Body of pancreas (tissue), 4 donors: Measurements from ENCODE around the gene CNTNAP2.

Experiments used
- CTCF ChIP-seq, 7 experiments: fragments of 450-650 bp in 4 of 7; fragments of 200-600 bp in 3 of 7; sonication (generic) in 3 of 7; IDR thresholded peaks; one replicate each; pipeline ENCODE4 v1.5.1; 2016 to 2019; ENCODE audit warnings: antibody characterized with exemption in 7 of 7
- POLR2A ChIP-seq, 3 donors: fragments of 450-650 bp; IDR thresholded peaks; one replicate each; pipeline ENCODE4 v1.6.1; 2016; ENCODE audit warnings: antibody characterized with exemption in 3 of 3, mild to moderate bottlenecking in 2 of 3

- no peak for TF ChIP-seq CTCF (IDR thresholded peaks at IDR 0.05)
- no peak for TF ChIP-seq POLR2A (IDR thresholded peaks at IDR 0.05)
These were observed 937.1 kb downstream of the CNTNAP2 start for GRCh38 chr7:147053746-147054145.
